ENCODE data around the gene PJA1.

Gene PJA1

DNA sequence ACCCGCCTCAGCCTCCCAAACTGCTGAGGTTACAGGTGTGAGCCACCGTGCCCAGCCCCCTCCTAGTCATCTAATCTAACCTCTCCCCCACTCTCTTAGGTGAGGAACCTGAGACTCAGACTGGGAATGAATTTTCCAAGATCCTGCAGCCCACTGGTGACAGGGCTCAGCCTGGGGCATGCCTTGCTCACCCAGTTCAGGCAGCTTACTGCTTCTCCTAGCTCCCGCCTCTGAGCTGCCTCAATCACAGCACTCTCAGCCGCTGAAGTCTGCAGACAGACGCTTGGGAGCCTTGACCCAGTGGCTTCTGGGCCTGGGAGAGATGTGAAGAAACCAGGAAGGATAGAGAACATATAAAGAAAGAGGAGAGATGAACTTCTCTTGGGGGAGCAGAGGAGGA is 24.4 kb downstream of the PJA1 start:
- DNase-seq: no peak

DNA sequence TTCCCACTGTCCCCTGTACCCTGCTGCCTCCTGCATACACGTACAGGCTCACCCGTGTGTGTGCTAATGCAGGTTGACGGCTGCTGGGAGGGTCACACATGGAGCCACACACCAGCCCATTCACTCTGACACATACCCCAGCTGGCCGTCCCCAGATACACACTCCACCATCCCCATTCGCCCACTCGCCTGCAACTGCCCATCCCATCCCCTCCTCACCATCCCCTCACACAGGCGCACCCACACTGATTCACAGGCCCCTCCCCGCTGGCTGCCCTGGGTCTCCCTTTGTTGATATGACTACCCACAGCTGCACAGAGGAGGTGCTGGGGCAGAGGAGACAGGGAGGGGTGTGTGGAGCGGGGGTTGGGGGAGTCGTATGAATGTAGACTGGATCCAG is 25.7 kb downstream of the PJA1 start:
- no peak for DNase-seq

DNA sequence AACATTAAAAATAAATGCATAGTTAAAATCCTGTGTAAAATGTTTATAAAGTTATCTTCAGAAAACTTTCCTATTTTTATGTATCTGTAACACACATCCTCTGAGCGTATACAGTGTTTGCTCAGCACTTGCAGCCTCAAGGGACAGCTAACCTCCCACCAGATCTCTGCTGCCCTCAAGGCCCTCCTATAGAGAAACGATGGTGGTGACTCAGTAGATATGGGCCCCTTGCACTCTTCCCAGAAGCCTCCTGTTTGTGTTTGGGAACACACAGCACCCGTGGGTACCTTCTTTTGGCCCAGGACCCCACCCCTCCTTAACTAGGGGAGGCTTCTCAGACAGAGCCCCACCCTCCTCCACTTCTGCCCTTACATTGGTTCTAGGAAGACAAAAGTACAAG is 26.7 kb downstream of the PJA1 start:
- no peak for DNase-seq

DNA sequence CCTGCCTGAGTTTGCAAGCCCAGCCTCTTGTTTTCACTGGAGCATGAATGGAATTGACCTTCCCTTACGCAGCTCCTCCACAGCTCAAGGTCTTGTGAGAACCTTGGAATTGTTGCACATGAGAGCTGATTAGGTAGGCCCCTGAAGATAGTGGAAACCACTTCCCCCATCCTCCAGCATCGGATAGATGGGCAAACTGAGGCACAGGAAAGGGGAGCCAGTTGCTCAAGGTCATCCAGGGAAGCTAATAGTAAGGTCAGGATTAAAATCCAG is 27.2 kb downstream of the PJA1 start:
- no peak for DNase-seq

DNA sequence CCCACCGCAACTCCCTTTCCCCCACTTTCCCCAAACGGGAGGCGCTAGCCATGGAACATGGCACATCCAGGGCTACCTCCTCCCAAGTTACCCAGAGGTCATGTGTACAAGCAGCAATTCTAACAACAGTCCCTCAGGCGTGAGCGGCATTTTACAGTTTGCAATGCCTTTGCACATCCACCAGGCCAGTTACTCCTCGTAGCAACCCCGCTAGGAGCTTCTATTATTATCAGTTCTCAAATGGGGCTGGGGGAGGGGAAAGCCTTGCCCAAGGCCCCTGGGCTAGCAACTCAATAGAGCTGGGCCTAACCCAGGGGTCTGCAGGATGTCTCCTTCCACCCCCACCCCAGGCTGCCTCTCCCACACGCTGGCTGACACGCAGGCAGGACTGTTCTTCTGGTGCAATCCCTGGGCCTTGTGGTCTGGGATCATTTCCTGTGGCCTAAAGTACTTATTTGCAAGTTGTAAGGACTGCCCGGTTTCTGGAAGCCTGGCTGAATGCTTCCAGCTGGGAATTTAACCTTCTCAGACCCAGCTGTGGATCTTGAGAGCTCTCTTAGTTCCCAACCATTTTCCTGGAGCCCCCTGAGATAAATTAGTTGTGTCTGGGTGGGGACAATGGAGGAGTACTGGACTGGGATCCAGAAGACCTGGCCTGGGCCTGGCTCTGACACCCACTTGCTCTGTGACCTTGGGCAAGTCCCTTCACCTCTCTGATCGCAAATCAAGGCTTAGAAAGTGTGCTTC is 27.7 kb downstream of the PJA1 start:
- DNase-seq: no peak

DNA sequence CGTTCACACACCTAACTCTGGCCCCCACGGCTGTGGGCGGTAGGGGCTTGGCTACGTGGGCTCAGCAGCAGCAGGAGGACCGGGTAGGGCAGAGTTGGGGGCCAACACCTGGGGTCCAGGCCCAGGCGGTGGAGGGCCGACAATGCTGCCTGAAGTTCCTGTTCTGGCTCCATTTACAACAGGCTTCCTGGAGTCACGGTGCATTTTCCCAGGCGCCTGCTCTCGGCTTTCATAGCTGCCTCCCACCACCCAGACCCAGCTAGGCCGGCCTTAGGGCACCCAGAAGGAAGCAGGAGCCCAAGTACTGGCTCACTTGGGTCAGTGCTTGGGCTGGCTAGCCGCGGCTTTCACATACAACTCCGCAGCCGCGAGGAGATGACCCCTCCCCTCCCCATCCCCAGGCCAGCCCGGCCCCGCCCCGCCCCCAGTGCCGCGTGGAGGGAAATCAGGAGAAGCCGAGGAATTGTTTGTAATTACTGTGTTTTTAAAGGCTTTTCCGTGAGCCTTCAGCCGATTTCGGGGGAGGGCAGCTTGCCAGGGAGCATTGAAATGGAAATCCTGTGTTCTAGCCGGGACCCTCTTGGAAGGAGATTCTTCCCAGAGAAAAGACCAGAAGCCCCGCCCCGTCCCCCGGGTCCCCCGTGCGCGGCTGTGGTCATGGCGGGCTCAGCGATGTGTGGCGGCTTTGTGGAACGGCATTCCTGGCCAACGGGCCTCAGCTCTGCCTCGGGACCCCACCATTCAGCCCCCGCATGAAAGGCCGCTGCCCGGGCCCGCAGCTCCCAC is 28.5 kb downstream of the PJA1 start:
- no peak for DNase-seq

DNA sequence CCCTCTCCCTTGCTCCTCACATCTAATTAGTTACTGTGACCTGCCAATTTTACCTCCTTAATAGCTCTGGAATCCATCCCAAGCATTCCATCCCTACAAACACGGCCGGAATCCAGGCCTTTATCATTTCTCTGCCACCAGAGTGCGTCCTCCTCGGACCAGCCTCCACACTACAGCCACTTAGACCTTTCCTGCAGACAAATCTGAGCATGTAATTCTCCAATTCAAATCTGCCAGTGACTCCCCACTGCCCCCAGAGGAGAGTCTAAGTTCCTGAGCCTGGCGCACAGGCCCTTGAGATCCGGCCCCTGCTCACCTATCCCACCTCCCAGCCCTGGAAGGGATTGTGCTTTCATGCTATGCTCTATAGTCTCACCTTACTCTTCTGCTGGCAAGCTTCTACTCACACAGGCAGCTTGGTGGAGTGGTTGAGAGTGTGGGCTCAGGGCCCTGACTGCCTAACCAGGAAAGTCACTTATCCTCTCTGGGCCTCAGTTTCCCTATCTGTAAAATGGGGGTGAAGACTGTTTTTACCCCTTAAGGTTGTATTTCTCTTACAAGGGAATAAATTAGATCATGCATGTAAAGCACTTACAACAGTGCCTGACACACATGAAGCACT is 31.2 kb downstream of the PJA1 start:
- no peak for DNase-seq

DNA sequence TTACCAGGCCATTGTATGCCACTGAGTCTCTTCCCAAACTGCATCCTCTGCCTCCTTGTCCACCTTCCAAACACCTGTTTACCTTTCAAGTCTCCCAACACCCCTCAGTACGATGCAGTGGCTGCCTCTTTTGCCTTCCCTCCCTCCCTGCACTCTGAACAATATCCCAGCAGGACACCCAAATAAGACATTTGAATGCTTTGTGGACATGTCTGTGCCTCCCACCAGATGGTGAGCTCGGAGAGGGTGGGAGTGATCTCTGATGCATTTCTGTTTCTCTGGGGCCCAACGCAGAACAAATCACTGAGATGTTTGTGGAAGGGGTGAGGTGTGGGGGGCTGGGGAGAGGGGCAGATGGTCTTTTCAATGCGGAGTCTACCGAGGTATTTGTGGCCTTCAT is 33.4 kb downstream of the PJA1 start:
- no peak for DNase-seq

DNA sequence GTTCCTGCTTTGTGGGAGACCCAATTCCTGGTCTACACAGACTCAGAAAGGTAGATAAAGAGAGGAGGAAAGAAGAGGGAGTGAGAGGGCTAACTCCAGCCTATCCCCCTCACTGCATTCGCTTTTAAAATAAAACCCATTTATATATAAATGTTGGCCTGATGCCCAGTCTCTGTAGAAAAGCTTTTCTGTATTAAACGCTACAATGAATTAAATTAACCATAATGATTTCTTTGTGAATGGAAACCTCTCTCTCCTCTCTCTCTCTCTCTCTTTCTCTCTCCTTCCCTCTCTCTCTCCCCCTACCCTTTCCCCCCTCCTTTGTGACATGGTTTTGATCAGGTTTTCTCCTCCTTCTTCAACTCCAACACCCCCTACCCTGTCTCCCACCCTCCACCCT is 34.8 kb downstream of the PJA1 start:
- no peak for DNase-seq

DNA sequence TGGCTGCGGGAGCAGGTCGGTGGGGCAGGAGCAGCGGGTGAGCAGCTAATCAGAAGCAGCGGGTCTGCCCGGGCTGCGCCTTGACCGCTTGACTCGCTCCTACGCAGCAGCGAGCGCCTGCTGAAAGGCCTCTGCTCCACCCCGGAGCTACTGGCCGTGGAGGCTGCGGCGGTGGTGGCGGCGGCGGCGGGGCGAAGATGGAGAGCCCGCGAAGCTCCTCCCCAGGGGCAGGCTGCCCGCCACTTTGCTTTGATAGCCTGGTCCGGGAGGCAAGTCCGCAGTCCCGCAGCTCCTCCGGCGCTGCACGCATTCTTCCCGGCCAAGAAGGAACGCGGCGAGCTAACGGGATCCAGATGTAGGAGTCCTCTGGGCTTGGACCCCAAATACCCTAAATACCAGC is 36.7 kb downstream of the PJA1 start:
- no peak for DNase-seq

DNA sequence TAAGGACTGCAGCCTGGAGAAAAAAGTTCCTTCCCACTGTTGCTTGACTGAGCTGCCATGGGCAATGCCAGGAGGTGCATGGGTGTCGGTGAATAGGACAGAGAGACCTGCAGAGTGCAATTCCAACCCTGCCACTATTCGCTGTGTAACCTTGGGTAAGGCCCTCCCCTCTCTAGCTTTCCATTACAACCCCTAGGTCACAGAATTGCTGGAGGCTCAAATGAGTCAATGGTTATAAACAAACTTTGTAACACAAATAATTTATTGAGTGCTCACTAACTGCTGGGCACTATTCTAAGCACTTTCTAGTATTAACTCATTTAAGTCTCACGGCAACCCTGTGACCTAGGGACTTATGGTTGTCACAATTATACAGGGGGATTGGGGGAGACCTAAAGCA is 37.8 kb downstream of the PJA1 start:
- DNase-seq: no peak

DNA sequence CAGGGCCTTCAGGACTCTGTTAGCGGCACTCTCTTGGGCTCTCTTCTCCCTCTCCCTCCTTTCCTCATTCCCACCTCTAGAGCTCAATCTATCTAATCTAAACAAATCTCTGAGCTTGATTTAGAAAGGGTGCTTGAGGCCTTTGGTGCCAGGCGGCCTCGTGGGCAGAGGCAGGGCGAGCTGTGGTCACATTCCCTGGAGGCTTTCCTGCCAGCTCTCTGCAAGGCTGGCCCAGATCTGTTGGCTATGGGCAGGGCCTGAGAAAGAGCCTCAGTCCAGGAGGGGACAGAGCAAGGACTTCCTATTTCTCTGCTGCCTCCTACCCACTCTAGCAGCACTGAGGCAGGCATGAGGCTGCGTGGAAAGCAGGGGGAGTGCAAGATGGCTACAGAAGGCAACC is 38.6 kb downstream of the PJA1 start:
- no peak for DNase-seq

DNA sequence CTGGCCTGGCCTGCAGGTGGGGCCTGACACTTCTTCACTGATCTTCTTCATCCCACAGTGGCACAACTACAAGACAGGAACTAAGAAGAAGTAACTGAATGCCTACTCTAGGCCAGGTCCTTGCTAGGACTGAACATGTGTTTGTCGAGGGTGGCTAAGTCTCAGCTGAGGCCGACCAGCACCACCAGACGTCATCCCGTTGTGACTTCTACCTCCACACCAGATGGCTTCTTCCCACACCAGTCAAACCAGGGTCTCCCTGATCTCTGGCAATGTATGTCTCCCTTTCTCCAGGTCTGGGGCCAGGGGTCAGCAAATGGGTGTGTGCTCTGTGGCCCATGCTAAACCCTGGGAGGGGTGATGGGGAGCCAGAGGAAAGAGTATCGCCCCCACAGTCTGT is 40.2 kb downstream of the PJA1 start:
- DNase-seq: no peak

DNA sequence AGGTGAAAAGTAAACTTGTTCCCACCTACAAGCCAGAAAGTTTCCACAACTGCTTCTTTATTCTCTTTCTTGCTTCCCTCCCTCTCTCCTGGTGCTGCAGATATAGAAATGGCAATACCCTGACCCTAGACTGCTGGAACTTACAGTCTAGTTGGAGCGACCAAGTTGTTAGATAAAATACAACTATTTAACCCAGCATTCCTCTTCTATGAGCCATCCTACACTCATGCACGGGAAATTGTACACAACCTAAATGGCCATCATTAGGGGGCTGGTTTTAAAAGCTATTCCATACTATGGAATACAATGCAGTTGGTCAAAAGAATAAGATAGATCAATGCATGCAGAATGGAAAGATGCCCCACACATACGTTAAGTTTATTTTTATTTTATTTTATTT is 41.1 kb downstream of the PJA1 start:
- no peak for DNase-seq

DNA sequence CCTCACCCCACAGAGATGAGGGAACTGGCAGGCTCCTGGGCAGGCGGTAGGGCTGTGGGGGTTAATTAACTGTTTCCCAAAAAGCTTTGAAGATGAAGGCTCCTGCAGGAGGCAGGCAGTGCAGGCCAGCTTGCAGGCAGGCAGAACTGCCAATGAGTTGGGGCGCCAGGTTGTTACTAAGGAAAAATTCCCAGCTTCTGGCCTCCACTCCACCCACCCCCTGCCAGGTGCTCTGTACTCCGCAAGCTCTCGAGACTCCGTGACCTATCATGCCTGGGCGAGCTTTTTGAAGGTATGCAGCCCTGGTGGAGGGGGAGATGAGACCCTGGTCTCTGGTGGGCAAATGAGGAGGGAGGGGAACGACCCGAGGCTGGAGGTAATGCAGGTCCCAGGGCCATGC is 41.8 kb downstream of the PJA1 start:
- no peak for DNase-seq

DNA sequence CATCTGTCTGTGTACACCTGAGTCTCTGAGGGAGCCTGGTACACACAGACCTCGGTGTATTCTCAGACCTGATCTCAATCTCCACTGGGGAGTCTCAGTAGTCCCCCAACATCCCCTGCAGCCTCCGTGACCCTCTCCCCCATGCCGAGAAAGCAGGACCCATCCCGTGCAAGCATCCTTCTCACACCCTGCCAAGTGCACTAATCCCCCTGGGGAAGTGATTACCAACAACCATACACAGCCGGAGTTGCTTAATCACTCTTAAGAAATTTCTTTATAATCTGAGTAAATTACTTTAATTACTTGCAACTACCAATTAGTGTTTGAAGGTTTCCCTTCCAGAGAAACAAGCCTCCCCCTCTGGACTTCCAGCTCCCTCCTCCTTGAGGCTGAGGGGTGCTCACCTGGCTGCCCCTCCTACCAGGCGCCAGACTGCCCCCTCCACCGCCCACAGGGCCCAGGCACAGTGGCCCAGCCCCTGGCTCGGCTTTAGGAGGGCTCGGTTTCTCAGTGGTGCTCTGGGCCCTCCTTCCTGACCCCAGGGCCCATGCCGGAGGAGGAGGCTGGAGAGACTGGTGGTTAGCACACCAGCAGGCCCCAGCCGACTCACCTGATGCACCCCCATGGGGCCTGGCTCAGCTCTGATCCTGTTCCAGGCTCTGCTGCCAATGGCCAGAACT is 43.8 kb downstream of the PJA1 start:
- no peak for DNase-seq

DNA sequence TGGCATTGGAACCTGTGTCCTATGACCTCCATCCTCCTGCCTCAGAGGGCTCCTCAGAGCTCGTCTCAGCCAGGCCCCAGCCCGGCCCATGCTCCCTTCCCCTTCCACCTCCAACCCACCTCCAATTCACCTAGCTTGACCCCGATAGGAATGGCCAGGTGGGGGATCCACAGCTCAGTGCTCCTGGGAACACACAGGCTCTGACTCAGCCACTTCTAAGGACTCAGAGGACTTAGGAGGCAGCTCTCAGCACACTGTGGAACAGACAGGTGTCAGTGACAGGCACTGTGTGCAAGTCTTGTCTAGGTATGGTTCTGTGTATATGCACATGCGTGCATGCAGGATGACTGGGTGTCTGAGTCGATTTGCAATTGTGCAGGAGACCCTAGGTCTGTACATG is 44.8 kb downstream of the PJA1 start:
- DNase-seq: no peak

DNA sequence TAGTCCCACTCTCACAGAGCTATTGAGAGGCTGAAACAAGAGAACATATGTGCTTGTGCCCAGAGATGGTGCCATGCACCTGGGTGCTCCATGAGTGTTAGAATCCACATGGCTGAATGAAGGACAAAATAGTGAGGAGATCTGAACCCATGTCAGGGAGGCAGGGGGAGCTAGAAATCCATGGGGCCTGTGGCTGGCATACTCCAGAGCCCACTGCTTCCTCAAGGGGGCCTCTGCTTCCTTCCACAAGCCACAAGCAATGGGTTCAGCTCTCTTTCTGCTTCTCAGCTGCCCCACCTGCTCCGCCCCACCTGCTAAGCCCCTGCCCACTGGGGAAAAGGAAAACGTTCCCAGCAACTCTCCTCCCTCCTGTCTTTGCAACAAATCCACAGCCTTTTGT is 46.1 kb downstream of the PJA1 start:
- no peak for DNase-seq

DNA sequence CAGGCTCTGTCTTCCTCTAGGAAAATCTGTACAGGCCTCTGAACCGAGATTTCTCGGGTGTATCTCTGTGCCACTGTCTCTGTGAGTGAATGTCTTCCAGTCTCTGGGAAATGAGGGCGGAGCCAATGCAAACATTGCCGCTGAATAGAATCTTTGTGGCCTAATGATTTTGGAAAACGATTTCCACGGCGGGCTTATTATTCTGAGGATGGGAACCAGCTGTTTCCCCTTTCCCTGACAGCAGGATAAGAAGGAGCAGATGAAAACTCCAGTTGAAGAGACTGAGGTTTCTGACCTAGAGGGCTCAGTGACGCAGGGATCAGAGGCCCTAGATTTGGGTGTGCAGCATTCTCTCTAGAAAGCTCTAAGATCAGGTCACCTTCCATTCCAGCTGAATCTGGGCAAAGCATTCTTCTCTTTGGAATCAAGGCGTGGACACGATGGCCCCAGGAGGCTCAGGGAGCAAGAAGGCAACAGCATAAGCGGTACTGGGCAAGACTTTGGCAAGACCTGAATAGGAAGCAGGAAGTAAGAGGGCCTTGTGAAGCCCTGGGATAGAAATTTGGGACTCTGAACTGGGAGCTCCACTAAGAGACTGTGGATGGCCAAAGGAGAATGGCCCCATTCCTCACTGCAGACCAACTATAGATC is 47.3 kb downstream of the PJA1 start:
- DNase-seq: no peak

DNA sequence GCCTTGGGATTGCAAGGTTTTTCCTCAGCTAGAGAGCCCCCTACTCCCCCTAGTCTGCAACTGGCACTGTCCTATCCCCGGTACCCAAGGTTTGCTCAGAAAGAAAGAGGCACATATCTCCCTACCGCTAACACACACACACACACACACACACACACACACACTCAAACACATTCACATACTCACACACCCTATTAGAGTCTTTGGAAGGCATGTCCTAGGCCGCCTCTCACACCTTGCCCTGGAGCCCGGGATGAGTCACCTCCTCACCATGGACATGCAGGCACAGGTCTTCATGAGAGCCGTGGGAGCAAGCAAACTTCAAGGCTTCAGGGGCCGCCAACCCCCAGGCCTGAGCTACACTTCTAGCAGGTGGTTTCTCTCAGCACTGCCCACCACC is 49.2 kb downstream of the PJA1 start:
- DNase-seq: no peak

DNA sequence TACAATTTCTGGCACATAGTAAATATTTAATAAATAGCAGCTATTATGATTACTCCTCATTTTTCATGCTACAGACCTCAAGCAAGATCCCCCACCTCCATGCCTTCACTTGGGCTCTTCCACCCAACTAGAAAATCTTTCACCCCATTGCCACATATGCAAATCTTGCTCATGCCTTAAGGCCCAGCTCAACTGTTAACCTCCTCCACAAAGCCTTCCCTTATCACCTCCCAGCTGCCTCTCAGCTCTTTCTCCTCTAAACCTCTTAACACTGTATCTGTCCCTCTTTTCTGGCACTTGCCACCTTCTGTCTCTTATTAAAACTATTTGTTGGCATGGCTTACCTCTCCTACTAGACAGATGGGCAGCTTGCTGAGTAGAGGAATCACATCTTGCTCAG is 51.5 kb downstream of the PJA1 start:
- DNase-seq: no peak

Measured in activated CD8-positive, alpha-beta memory T cell treated with anti-CD3 and anti-CD28 coated beads, Interleukin-2, amount 50 U/mL, for 48 hours (primary cell).